IMR-90 (cell line): Measurements from ENCODE around the gene SRPK2. TPM values are rescaled to one million over a fixed set of nuclear protein-coding genes. Genes with fewer than 3 reads are reported as not detected.

Experiments
- ATAC-seq: fragments of 200-7000 bp; cut with Tn5 transposase; 2 replicates; pipeline ENCODE4 v1.9.1; 2020; ENCODE audit warnings: low read depth, mild to moderate bottlenecking, moderate library complexity
- BruUV-seq: library from RNA; stranded (reverse); fragments of 400-500 nt; replicated peaks from 2 replicates; lab custom pipeline; 2021; lab: Mats Ljungman, UMichigan
- CTCF ChIA-PET: fragments of 300-600 bp; formaldehyde crosslinking; extraction: SDS; loops from one replicate; lab custom pipeline; 2021; ENCODE audit warnings: antibody characterized with exemption; lab: Yijun Ruan, JAX
- POLR2A ChIA-PET: fragments of 300-600 bp; sonication (Branson Sonifier 250); formaldehyde crosslinking; loops from one replicate; lab custom pipeline; 2022; ENCODE audit warnings: antibody characterized with exemption; ENCODE audit not compliant: unreplicated experiment; lab: Charles Lee
- DNase-seq: peaks from one replicate; pipeline ENCODE4 v3.0.0; 2013
- H2AFZ ChIP-seq: replicated peaks from 2 replicates; pipeline ENCODE3; 2013; ENCODE audit warnings: low read length, mild to moderate bottlenecking; ENCODE audit not compliant: poor library complexity
- H2AK5ac ChIP-seq: 2 replicates; pipeline ENCODE4 v1.6.1; 2013; ENCODE audit warnings: low read depth, low read length, inconsistent platforms
- H2AK9ac ChIP-seq: replicated peaks from 2 replicates; pipeline ENCODE3; 2013; ENCODE audit warnings: mild to moderate bottlenecking, low read depth, low read length, moderate library complexity; ENCODE audit not compliant: poor library complexity
- H2BK120ac ChIP-seq: 2 replicates; pipeline ENCODE4 v1.6.1; 2013; ENCODE audit warnings: low read depth, low read length, inconsistent platforms
- H2BK15ac ChIP-seq: 3 replicates; pipeline ENCODE4 v1.6.1; 2013; ENCODE audit warnings: low read depth, low read length, inconsistent platforms
- H2BK20ac ChIP-seq: 2 replicates; pipeline ENCODE4 v1.6.1; 2013; ENCODE audit warnings: low read depth, mild to moderate bottlenecking, inconsistent platforms, low read length, moderate library complexity
- H2BK5ac ChIP-seq: 2 replicates; pipeline ENCODE4 v1.6.1; 2013; ENCODE audit warnings: mild to moderate bottlenecking, low read depth, low read length, inconsistent platforms; ENCODE audit not compliant: poor library complexity, severe bottlenecking
- H3K14ac ChIP-seq: replicated peaks from 2 replicates; pipeline ENCODE4 v1.6.1; 2013; ENCODE audit warnings: low read depth, low read length, inconsistent platforms
- H3K18ac ChIP-seq: 2 replicates; pipeline ENCODE4 v1.6.1; 2013; ENCODE audit warnings: low read depth, low read length, control low read depth
- H3K23ac ChIP-seq: 2 replicates; pipeline ENCODE4 v1.6.1; 2013; ENCODE audit warnings: low read depth, low read length, inconsistent platforms
- H3K27ac ChIP-seq: 2 replicates; pipeline ENCODE4 v1.5.1; 2013; ENCODE audit warnings: mild to moderate bottlenecking, control low read depth, low read length; ENCODE audit not compliant: insufficient read depth
- H3K27me3 ChIP-seq: 2 replicates; pipeline ENCODE4 v1.6.1; 2013; ENCODE audit warnings: low read length; ENCODE audit not compliant: control insufficient read depth, insufficient read depth
- H3K36me3 ChIP-seq: 2 replicates; pipeline ENCODE4 v1.6.1; 2013; ENCODE audit warnings: low read length, mixed read lengths; ENCODE audit not compliant: control insufficient read depth, insufficient read depth
- H3K4ac ChIP-seq: 2 replicates; pipeline ENCODE4 v1.6.1; 2013; ENCODE audit warnings: low read depth, low read length, inconsistent platforms
- H3K4me1 ChIP-seq: 2 replicates; pipeline ENCODE4 v1.6.1; 2013; ENCODE audit warnings: low read length, mixed read lengths; ENCODE audit not compliant: control insufficient read depth, insufficient read depth
- H3K4me2 ChIP-seq: 2 replicates; pipeline ENCODE4 v1.6.1; 2013; ENCODE audit warnings: low read depth, mild to moderate bottlenecking, control low read depth, low read length, moderate library complexity
- H3K4me3 ChIP-seq: 2 replicates; pipeline ENCODE4 v1.5.1; 2013; ENCODE audit warnings: low read depth, mild to moderate bottlenecking, control low read depth, low read length, moderate library complexity; ENCODE audit not compliant: insufficient read depth
- H3K56ac ChIP-seq: 2 replicates; pipeline ENCODE4 v1.6.1; 2013; ENCODE audit warnings: low read length, inconsistent platforms; ENCODE audit not compliant: insufficient read depth; ENCODE audit errors: extremely low read depth
- H3K79me1 ChIP-seq, 2 experiments: 2 replicates each; pipeline ENCODE4 v1.6.1; 2013; ENCODE audit warnings: low read length in 2 of 2, inconsistent platforms in 1 of 2, low read depth in 1 of 2
- H3K9ac ChIP-seq: 2 replicates; pipeline ENCODE4 v1.6.1; 2013; ENCODE audit warnings: low read depth, low read length, control low read depth
- H3K9me1 ChIP-seq: 2 replicates; pipeline ENCODE4 v1.6.1; 2013; ENCODE audit warnings: low read length, inconsistent platforms; ENCODE audit not compliant: insufficient read depth
- H3K9me3 ChIP-seq: 2 replicates; pipeline ENCODE4 v1.6.1; 2013; ENCODE audit warnings: low read length; ENCODE audit not compliant: control insufficient read depth, insufficient read depth
- H4K20me1 ChIP-seq: 2 replicates; pipeline ENCODE4 v1.6.1; 2013; ENCODE audit warnings: low read length, inconsistent platforms; ENCODE audit not compliant: insufficient read depth
- H4K5ac ChIP-seq: 2 replicates; pipeline ENCODE4 v1.6.1; 2013; ENCODE audit warnings: mild to moderate bottlenecking, low read depth, low read length, control low read depth
- H4K8ac ChIP-seq, 2 experiments: 2 replicates each; pipeline ENCODE4 v1.6.1; 2013; ENCODE audit warnings: low read depth in 2 of 2, low read length in 2 of 2, control low read depth in 1 of 2, inconsistent platforms in 1 of 2
- H4K91ac ChIP-seq: 2 replicates; pipeline ENCODE4 v1.6.1; 2013; ENCODE audit warnings: low read depth, low read length, inconsistent platforms; ENCODE audit not compliant: insufficient read depth
- BHLHE40 ChIP-seq: fragments of 150-350 bp; IDR thresholded peaks from 2 replicates; pipeline ENCODE4 v1.6.1; 2016; ENCODE audit warnings: mild to moderate bottlenecking, low read depth, low read length
- CEBPB ChIP-seq: IDR thresholded peaks from 2 replicates; pipeline ENCODE4 v1.6.1; 2012; ENCODE audit warnings: low read depth, low read length, improper control_type of control experiment
- CHD1 ChIP-seq: IDR thresholded peaks from 2 replicates; pipeline ENCODE4 v1.6.1; 2012; ENCODE audit warnings: low read depth, low read length, improper control_type of control experiment
- FOS ChIP-seq: fragments of 150-350 bp; IDR thresholded peaks from 2 replicates; pipeline ENCODE4 v1.6.1; 2016; ENCODE audit warnings: low read depth, low read length
- MAFK ChIP-seq: IDR thresholded peaks from 2 replicates; pipeline ENCODE4 v1.6.1; 2012; ENCODE audit warnings: low read depth, low read length, improper control_type of control experiment
- MAZ ChIP-seq: IDR thresholded peaks from 2 replicates; pipeline ENCODE4 v1.6.1; 2012; ENCODE audit warnings: low read depth, mild to moderate bottlenecking, low read length, improper control_type of control experiment, moderate library complexity, borderline replicate concordance
- MXI1 ChIP-seq: IDR thresholded peaks from 2 replicates; pipeline ENCODE4 v1.6.1; 2012; ENCODE audit warnings: low read depth, mild to moderate bottlenecking, low read length, moderate library complexity, borderline replicate concordance
- NFE2L2 ChIP-seq: fragments of 150-350 bp; IDR thresholded peaks from 2 replicates; pipeline ENCODE4 v1.6.1; 2016; ENCODE audit warnings: low read depth, mild to moderate bottlenecking, low read length
- POLR2A ChIP-seq: IDR thresholded peaks from 2 replicates; pipeline ENCODE4 v1.6.1; 2012; ENCODE audit warnings: mild to moderate bottlenecking, low read depth, low read length
- RAD21 ChIP-seq: IDR thresholded peaks from 2 replicates; pipeline ENCODE4 v1.6.1; 2012; ENCODE audit warnings: low read length, improper control_type of control experiment
- RCOR1 ChIP-seq: IDR thresholded peaks from 2 replicates; pipeline ENCODE4 v1.6.1; 2012; ENCODE audit warnings: mild to moderate bottlenecking, low read length, improper control_type of control experiment; ENCODE audit not compliant: insufficient replicate concordance
- RFX5 ChIP-seq: IDR thresholded peaks from 2 replicates; pipeline ENCODE4 v1.8.0; 2012; ENCODE audit warnings: low read depth, mild to moderate bottlenecking, low read length, moderate library complexity
- SMC3 ChIP-seq: fragments of 150-350 bp; IDR thresholded peaks from 2 replicates; pipeline ENCODE4 v1.6.1; 2016; ENCODE audit warnings: low read depth, mild to moderate bottlenecking, antibody characterized with exemption, low read length, moderate library complexity
- WGBS, 2 experiments: methylation state at CpG; one replicate each; pipeline versions ENCODE4 v1.1.5 to v1.1.7; 2013; ENCODE audit warnings: missing lambda C conversion rate in 2 of 2; ENCODE audit not compliant: insufficient read length in 1 of 2; ENCODE audit errors: extremely low coverage in 2 of 2; 5-methylcytosine and 5-hydroxymethylcytosine counted together
- dilution Hi-C: fragments of 300-500 bp; cut with HindIII; formaldehyde crosslinking; loops from one replicate; pipeline ENCODE4 v1.14.3; 2018; ENCODE audit warnings: low sequenced_read_pairs; ENCODE audit not compliant: unreplicated experiment
- in situ Hi-C: fragments of 300-500 bp; cut with MboI; formaldehyde crosslinking; loops from 3 replicates; pipeline ENCODE4 v1.14.3; 2019; ENCODE audit warnings: low sequenced_read_pairs, inconsistent platforms, mixed read lengths
- intact Hi-C: fragments of 100-400 bp; cut with micrococcal nuclease; formaldehyde crosslinking; loops from 2 replicates; pipeline ENCODE4 v1.10.0; 2022
- polyA plus RNA-seq, 3 experiments: library from polyadenylated mRNA; depleted of rRNA; stranded (reverse); fragments of >200 nt; gene quantifications; 2 replicates each; pipeline ENCODE4 v1.2.3, GENCODE V29; 2012; ENCODE audit warnings: low replicate concordance in 1 of 3
- total RNA-seq: library from RNA; depleted of rRNA; stranded (reverse); fragments of >200 nt; gene quantifications from 2 replicates; pipeline ENCODE4 v1.2.3, GENCODE V29; 2012
- TF ChIP-seq, protein P1 (sequence below): fragments of 150-350 bp; IDR thresholded peaks from 2 replicates; pipeline ENCODE4 v1.6.1; 2016; ENCODE audit warnings: low read depth, mild to moderate bottlenecking, low read length, moderate library complexity, borderline replicate concordance
- TF ChIP-seq, protein P2 (sequence below): fragments of 150-350 bp; IDR thresholded peaks from 2 replicates; pipeline ENCODE4 v1.6.1; 2017; ENCODE audit warnings: mild to moderate bottlenecking, antibody characterized with exemption, low read length, low read depth
- TF ChIP-seq, protein P3 (sequence below): conservative IDR thresholded peaks from 2 replicates; pipeline ENCODE4 v1.5.1; 2012; ENCODE audit warnings: mild to moderate bottlenecking, low read depth, low read length, improper control_type of control experiment

Gene SRPK2
- total and polyA plus RNA-seq, 2 of the 4 experiments (the other 2 are of a cell fraction), result 13.2 to 33.0 TPM

DNA sequence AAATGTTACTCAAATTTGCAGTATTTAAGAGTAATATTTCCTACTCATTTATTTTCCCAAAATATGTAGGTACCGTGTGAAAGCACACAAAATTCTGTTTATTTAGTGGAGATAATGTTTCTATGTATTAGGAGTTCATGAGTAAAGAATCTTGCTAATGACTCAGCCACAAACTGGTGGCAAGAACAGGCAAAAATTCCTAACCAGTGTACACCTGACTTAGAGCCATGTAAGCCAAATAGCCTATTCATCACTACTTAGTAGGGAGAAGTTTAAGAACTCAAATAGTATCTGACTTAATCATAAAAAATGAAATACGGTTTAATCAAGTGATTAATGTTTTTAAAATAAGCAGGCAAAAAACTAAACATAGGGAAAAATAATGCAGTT is 169.0 kb downstream of the SRPK2 start:
- no peak overlapping the region for H4K5ac ChIP-seq
- intact Hi-C loops, result loop anchor here (10.0 kb wide), 1 partner anchor 85 kb away; no protein-coding TSS in a partner anchor
- H3K4me2 ChIP-seq, result no peak overlapping the region
- peaks cover 37 to 70% of the 10 kb centered on the region in 2 experiments for H3K79me1 ChIP-seq
- dilution Hi-C loops, result no loop called here
- H3K27ac ChIP-seq, result no peak overlapping the region
- H3K56ac ChIP-seq, result no peak overlapping the region
- CTCF ChIA-PET, result interaction anchor here (1.3 kb wide), 1 partner anchor 24 kb away, joined by 3 read pairs; no protein-coding TSS in a partner anchor
- H3K9me1 ChIP-seq, result peaks cover 4% of the 10 kb centered on the region; the same call in 1 of the 2 replicates
- H3K23ac ChIP-seq, result no peak overlapping the region
- H2BK5ac ChIP-seq, result no peak overlapping the region
- peaks cover 8% of the 10 kb centered on the region for H3K4me1 ChIP-seq
- no peak overlapping the region for H4K91ac ChIP-seq
- H3K9ac ChIP-seq, result no peak overlapping the region
- POLR2A ChIA-PET, result no interaction called here
- no peaks in the 10 kb centered on the region for H3K27me3 ChIP-seq
- no peaks in the 10 kb centered on the region for H3K9me3 ChIP-seq
- BruUV-seq, result no TSS peak
- in situ Hi-C loops, result no loop called here
- H2AK5ac ChIP-seq, result no peak overlapping the region
- no peak overlapping the region for H4K8ac ChIP-seq
- WGBS, 2 experiments, result no CpG with 5 or more reads among the region's 2 CpGs
- H3K14ac ChIP-seq, result no peak overlapping the region
- no peak overlapping the region for H3K4ac ChIP-seq
- peaks cover 48% of the 10 kb centered on the region; the same call in 1 of the 2 replicates for H4K20me1 ChIP-seq
- no peak overlapping the region for H2BK15ac ChIP-seq
- H3K4me3 ChIP-seq, result no peak overlapping the region
- H2BK20ac ChIP-seq, result no peak overlapping the region
- H2BK120ac ChIP-seq, result no peak overlapping the region
- H3K36me3 ChIP-seq, result no peaks in the 10 kb centered on the region
- H2AK9ac ChIP-seq, result no peak overlapping the region
- ATAC-seq, result peak; percentile 83
- H2AFZ ChIP-seq, result no peak overlapping the region
- H3K18ac ChIP-seq, result no peak overlapping the region
- DNase-seq, result peak; percentile 85
- TF ChIP-seq FOS, result no peak
- no peak for TF ChIP-seq RCOR1
- no peak for TF ChIP-seq RFX5
- no peak for TF ChIP-seq NFE2L2
- TF ChIP-seq, protein P1, sequence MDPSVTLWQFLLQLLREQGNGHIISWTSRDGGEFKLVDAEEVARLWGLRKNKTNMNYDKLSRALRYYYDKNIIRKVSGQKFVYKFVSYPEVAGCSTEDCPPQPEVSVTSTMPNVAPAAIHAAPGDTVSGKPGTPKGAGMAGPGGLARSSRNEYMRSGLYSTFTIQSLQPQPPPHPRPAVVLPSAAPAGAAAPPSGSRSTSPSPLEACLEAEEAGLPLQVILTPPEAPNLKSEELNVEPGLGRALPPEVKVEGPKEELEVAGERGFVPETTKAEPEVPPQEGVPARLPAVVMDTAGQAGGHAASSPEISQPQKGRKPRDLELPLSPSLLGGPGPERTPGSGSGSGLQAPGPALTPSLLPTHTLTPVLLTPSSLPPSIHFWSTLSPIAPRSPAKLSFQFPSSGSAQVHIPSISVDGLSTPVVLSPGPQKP, result no peak
- TF ChIP-seq, protein P2, sequence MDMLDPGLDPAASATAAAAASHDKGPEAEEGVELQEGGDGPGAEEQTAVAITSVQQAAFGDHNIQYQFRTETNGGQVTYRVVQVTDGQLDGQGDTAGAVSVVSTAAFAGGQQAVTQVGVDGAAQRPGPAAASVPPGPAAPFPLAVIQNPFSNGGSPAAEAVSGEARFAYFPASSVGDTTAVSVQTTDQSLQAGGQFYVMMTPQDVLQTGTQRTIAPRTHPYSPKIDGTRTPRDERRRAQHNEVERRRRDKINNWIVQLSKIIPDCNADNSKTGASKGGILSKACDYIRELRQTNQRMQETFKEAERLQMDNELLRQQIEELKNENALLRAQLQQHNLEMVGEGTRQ, result no peak
- no peak for TF ChIP-seq CEBPB
- TF ChIP-seq SMC3, result no peak
- TF ChIP-seq MAZ, result no peak
- TF ChIP-seq BHLHE40, result no peak
- TF ChIP-seq MAFK, result no peak; the same call in 1 of the 2 replicates
- TF ChIP-seq POLR2A, result no peak
- TF ChIP-seq RAD21, result no peak
- TF ChIP-seq, protein P3, sequence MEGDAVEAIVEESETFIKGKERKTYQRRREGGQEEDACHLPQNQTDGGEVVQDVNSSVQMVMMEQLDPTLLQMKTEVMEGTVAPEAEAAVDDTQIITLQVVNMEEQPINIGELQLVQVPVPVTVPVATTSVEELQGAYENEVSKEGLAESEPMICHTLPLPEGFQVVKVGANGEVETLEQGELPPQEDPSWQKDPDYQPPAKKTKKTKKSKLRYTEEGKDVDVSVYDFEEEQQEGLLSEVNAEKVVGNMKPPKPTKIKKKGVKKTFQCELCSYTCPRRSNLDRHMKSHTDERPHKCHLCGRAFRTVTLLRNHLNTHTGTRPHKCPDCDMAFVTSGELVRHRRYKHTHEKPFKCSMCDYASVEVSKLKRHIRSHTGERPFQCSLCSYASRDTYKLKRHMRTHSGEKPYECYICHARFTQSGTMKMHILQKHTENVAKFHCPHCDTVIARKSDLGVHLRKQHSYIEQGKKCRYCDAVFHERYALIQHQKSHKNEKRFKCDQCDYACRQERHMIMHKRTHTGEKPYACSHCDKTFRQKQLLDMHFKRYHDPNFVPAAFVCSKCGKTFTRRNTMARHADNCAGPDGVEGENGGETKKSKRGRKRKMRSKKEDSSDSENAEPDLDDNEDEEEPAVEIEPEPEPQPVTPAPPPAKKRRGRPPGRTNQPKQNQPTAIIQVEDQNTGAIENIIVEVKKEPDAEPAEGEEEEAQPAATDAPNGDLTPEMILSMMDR, result no peak
- no peak for TF ChIP-seq MXI1
- TF ChIP-seq CHD1, result no peak
